CD4-positive, alpha-beta T cell (primary cell): Measurements from ENCODE around the gene PNMT. TPM values are rescaled to one million over a fixed set of nuclear protein-coding genes. Genes with fewer than 3 reads are reported as not detected.

ENCODE experiments used
- ATAC-seq: fragments of 200-7000 bp; cut with Tn5 transposase; one replicate; pipeline ENCODE4 v1.10.0; 2022; ENCODE audit warnings: mild to moderate bottlenecking; ENCODE audit not compliant: poor library complexity
- CTCF ChIA-PET: fragments of 350-600 bp; sonication (Branson Sonifier 250); formaldehyde crosslinking; loops from one replicate; lab custom pipeline; 2021; ENCODE audit warnings: antibody characterized with exemption, inconsistent platforms; lab: Charles Lee
- POLR2A ChIA-PET: fragments of 350-600 bp; sonication (Branson Sonifier 250); formaldehyde crosslinking; loops from one replicate; lab custom pipeline; 2021; ENCODE audit warnings: antibody characterized with exemption, inconsistent platforms; lab: Charles Lee
- DNase-seq, 14 experiments: peaks; one replicate each; pipeline ENCODE4 v3.0.0-alpha.2; 2013 to 2020; ENCODE audit warnings: mixed read lengths in 2 of 14
- H3K27ac ChIP-seq, 2 donors: one replicate each; pipeline versions ENCODE4 v1.5.1 to v1.7.0; 2013; ENCODE audit warnings: low read length in 2 of 2, low read depth in 1 of 2, mild to moderate bottlenecking in 1 of 2
- H3K27me3 ChIP-seq, 2 experiments: 1 replicate in 1 of 2; 2 replicates in 1 of 2; pipeline versions ENCODE4 v1.6.1 to v1.7.0; 2013; ENCODE audit warnings: low read length in 2 of 2, control low read depth in 1 of 2, mild to moderate bottlenecking in 1 of 2, moderate library complexity in 1 of 2; ENCODE audit not compliant: insufficient read depth in 2 of 2, control insufficient read depth in 1 of 2
- H3K36me3 ChIP-seq: one replicate; pipeline ENCODE4 v1.6.1; 2013; ENCODE audit warnings: low read length, control low read depth; ENCODE audit not compliant: insufficient read depth
- H3K4me1 ChIP-seq: one replicate; pipeline ENCODE4 v1.6.1; 2013; ENCODE audit warnings: low read length, control low read depth; ENCODE audit not compliant: insufficient read depth
- H3K4me3 ChIP-seq: one replicate; pipeline ENCODE4 v1.5.1; 2013; ENCODE audit warnings: mild to moderate bottlenecking, low read length, moderate library complexity
- H3K9me3 ChIP-seq, 2 experiments: 1 replicate in 1 of 2; 2 replicates in 1 of 2; pipeline versions ENCODE4 v1.6.1 to v1.7.0; 2013; ENCODE audit warnings: low read length in 2 of 2, mild to moderate bottlenecking in 2 of 2, control low read depth in 1 of 2, moderate library complexity in 1 of 2; ENCODE audit not compliant: control insufficient read depth in 1 of 2, insufficient read depth in 1 of 2
- H3K27ac Mint-ChIP-seq: one replicate; pipeline ENCODE4 v1.8.0; 2020; ENCODE audit warnings: mixed read lengths
- H3K27me3 Mint-ChIP-seq: one replicate; pipeline ENCODE4 v1.8.0; 2021; ENCODE audit warnings: mixed read lengths
- H3K36me3 Mint-ChIP-seq: one replicate; pipeline ENCODE4 v1.8.0; 2021; ENCODE audit warnings: low read depth, mixed read lengths
- H3K4me1 Mint-ChIP-seq: one replicate; pipeline ENCODE4 v1.8.0; 2021; ENCODE audit warnings: low read depth, mixed read lengths
- H3K4me3 Mint-ChIP-seq: one replicate; pipeline ENCODE4 v1.8.0; 2020; ENCODE audit warnings: mild to moderate bottlenecking, mixed read lengths
- H3K9me3 Mint-ChIP-seq: one replicate; pipeline ENCODE4 v1.8.0; 2020; ENCODE audit warnings: mixed read lengths
- intact Hi-C, 2 experiments: fragments of 100-400 bp; cut with DNase I in 1 of 2; cut with micrococcal nuclease in 1 of 2; formaldehyde crosslinking; loops; one replicate each; pipeline versions ENCODE4 v1.15.1 to v1.9.0; 2023 to 2025; cut with DNase I, micrococcal nuclease
- total RNA-seq, 174 experiments: library from RNA in 2 of 174; stranded (reverse) in 2 of 174; gene quantifications; one replicate each; pipeline ENCODE4 v1.2.3 and lab custom pipeline; 2021 to 2026
- TF ChIP-seq, protein P1 (sequence below): fragments of 200-600 bp; IDR thresholded peaks from one replicate; pipeline ENCODE4 v1.8.0; 2022; ENCODE audit warnings: antibody characterized with exemption, mild to moderate bottlenecking

The PNMT gene
- total RNA-seq, 2 experiments from 2014 or later, result 0.47 TPM; not detected in 1

DNA sequence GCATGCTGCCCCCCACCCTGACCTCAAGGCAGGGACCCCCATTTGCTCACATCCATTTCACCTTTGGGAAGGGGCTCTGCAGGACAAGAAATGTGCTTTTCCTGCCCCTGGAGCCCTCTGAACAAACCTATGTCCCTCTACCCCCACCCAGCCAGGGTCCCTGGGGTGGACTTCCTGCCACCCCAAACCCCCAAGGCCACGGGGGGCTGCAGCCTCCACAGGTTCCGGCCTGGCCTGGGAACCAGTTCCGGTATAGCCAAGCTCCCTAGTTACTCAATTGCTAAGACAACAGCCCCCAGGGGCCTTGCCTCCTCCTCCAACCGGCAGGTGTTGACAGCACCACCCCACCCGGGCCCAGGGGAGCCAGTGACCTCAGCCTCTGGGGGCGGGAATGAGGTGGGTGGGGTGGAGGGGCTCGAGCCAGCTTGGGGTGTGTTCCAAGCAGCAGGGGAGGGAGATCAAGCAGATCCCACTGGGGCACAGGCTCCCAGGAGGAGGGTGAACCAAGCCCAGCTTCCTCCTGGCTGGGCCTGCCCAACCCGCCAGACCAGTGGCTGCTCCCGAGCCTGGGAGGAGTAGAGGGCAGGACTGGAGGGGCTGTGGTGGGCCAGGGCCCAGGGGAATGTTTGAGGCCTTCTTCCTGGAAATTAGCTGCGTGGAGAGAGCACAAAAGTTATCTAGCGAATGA is 6.6 kb downstream of the PNMT start:
- ATAC-seq (no peak), DNase-seq (no peak)
- POLR2A ChIA-PET, result interaction anchor here (5.3 kb wide), 1 partner anchor 13 kb away, joined by 23 read pairs; the partner anchor contains the start of gene PGAP3
- Histone ChIP-seq H3K4me3 (no peak overlapping the region), H3K27ac (no peak overlapping the region), H3K36me3 (no peaks in the 10 kb centered on the region), H3K27me3 (peaks cover 5 to 10% of the 10 kb centered on the region in 2 experiments), H3K9me3 (no peaks in the 10 kb centered on the region), H3K4me1 (peaks cover 56% of the 10 kb centered on the region)
- H3K4me3 Mint-ChIP-seq, result no peak overlapping the region
- H3K9me3 Mint-ChIP-seq, result no peaks in the 10 kb centered on the region
- H3K27me3 Mint-ChIP-seq, result peaks cover 10% of the 10 kb centered on the region
- TF ChIP-seq, protein P1, sequence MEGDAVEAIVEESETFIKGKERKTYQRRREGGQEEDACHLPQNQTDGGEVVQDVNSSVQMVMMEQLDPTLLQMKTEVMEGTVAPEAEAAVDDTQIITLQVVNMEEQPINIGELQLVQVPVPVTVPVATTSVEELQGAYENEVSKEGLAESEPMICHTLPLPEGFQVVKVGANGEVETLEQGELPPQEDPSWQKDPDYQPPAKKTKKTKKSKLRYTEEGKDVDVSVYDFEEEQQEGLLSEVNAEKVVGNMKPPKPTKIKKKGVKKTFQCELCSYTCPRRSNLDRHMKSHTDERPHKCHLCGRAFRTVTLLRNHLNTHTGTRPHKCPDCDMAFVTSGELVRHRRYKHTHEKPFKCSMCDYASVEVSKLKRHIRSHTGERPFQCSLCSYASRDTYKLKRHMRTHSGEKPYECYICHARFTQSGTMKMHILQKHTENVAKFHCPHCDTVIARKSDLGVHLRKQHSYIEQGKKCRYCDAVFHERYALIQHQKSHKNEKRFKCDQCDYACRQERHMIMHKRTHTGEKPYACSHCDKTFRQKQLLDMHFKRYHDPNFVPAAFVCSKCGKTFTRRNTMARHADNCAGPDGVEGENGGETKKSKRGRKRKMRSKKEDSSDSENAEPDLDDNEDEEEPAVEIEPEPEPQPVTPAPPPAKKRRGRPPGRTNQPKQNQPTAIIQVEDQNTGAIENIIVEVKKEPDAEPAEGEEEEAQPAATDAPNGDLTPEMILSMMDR, result no peak
- CTCF ChIA-PET, result interaction anchor here (1.6 kb wide), 1 partner anchor 55 kb away, joined by 3 read pairs; the partner anchor contains the start of gene MIEN1
- H3K27ac Mint-ChIP-seq, result peak overlapping the region; percentile 91
- H3K4me1 Mint-ChIP-seq, result peaks cover 56% of the 10 kb centered on the region
- intact Hi-C loops, result loop anchor here in 1 of 2 experiments (5.0 kb wide), 1 partner anchor 57 kb away; the partner anchor contains the start of gene MIEN1
- H3K36me3 Mint-ChIP-seq, result peaks cover 4% of the 10 kb centered on the region

DNA sequence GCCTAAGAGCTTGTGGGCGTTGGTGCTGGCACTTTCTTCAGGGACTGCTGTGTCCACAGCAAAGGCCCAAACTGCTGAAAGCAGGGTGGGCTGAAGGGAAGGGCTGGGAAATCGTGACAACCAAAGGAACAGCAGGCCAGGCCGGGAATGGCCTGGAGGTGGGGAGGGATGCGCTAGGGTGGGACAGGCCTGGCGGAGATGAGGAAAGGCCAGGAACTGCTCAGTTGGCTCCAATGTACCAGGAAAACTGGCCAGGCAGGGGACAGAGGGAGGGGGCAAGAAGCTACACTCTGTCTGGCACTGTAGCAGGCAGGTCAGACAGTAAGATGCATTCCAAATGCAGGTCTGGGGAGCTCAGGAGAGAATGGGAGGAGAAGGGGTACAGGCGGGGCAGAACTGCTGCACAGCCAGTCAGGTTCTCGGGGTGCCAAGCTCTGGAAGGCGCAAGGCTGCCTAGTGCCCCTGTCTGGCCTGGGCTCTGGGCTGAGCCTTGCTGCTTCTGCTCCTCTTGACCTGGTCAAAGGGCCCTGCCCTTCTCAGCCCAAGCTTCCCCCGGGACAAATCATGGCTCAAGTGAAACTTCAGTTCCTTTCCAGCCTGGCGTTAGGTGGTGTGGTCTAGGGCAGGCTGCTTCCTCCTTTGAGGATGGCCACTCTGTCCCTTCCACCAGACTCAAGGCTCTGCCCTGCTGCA is 7.3 kb downstream of the PNMT start:
- TF ChIP-seq, protein P1, result no peak
- intact Hi-C loops, result loop anchor here in 1 of 2 experiments (5.0 kb wide), 1 partner anchor 57 kb away; the partner anchor contains the start of gene MIEN1
- peaks cover 63% of the 10 kb centered on the region for H3K4me1 Mint-ChIP-seq
- H3K36me3 Mint-ChIP-seq, result peaks cover 11% of the 10 kb centered on the region
- Histone ChIP-seq H3K27ac (peak overlapping the region; percentile 44 to 52), H3K36me3 (no peaks in the 10 kb centered on the region), H3K27me3 (peaks cover under 1 to 4% of the 10 kb centered on the region in 2 experiments), H3K4me1 (peaks cover 63% of the 10 kb centered on the region), H3K9me3 (no peaks in the 10 kb centered on the region), H3K4me3 (no peak overlapping the region)
- H3K27ac Mint-ChIP-seq, result peak overlapping the region; percentile 91
- H3K9me3 Mint-ChIP-seq, result no peaks in the 10 kb centered on the region
- POLR2A ChIA-PET, result interaction anchor here (0.9 to 5.3 kb wide), 2 partner anchors 12 to 54 kb away, joined by 3 to 23 read pairs; partner anchors contain the start of gene PGAP3
- CTCF ChIA-PET, result interaction anchor here (1.5 to 1.6 kb wide), 2 partner anchors 54 to 55 kb away, joined by 3 to 7 read pairs; partner anchors contain the start of gene MIEN1
- ATAC-seq (no peak), DNase-seq (no peak)
- peak overlapping the region; percentile 49 for H3K4me3 Mint-ChIP-seq
- H3K27me3 Mint-ChIP-seq, result peaks cover 7% of the 10 kb centered on the region

DNA sequence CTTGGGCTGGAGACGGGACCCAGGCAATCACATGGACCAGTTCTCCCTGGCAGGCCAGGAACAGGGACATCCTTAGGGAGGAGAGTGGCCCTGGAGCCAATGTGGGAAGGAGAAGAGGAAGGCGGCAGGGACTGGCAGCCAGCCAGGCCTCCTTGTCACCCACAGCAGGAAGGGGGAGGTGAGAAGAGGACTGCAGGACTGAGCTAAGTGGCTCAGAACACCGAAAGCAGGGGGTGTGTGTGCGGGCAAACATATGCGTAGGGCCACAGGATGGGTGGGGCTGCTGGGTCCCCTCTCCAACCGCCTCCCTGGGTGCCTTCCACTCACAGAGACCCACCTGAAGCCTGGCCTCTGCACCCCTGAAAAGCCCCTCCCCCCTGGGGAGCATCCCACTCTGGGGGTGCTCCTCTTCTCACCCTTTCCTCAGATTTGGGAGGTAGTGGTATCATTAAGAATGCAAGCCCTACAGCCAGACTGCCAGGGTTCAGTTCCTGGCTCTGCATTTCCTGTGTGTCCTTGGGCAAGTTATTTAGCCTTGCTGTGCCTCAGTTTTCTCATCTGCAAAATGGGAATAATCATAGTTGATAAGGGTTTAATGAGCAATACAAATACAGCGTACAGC is 8.1 kb downstream of the PNMT start:
- H3K9me3 ChIP-seq, result no peaks in the 10 kb centered on the region
- no peaks in the 10 kb centered on the region for H3K27me3 ChIP-seq
- peak overlapping the region; percentile 49 for H3K4me3 Mint-ChIP-seq
- H3K36me3 ChIP-seq, result no peaks in the 10 kb centered on the region
- H3K27ac ChIP-seq, result peak overlapping the region; percentile 44 to 52
- H3K4me1 Mint-ChIP-seq, result peaks cover 65% of the 10 kb centered on the region
- H3K27ac Mint-ChIP-seq, result peak overlapping the region; percentile 91
- H3K4me1 ChIP-seq, result peaks cover 69% of the 10 kb centered on the region
- H3K27me3 Mint-ChIP-seq, result peaks cover 5% of the 10 kb centered on the region
- peaks cover 17% of the 10 kb centered on the region for H3K36me3 Mint-ChIP-seq
- intact Hi-C loops, result loop anchor here in 1 of 2 experiments (5.0 kb wide), 1 partner anchor 56 kb away; the partner anchor contains the start of gene MIEN1
- ChIA-PET POLR2A (interaction anchor here (0.9 to 5.3 kb wide), 2 partner anchors 12 to 53 kb away, joined by 3 to 23 read pairs; partner anchors contain the start of gene PGAP3), CTCF (interaction anchor here (1.4 to 1.5 kb wide), 2 partner anchors 11 to 55 kb away, joined by 3 to 7 read pairs; partner anchors contain the start of gene PGAP3)
- ATAC-seq (peak; percentile 77), DNase-seq (peak in 12 of 14 experiments; percentile 22 to 90 (median 48))
- no peaks in the 10 kb centered on the region for H3K9me3 Mint-ChIP-seq
- TF ChIP-seq, protein P1, result no peak
- no peak overlapping the region for H3K4me3 ChIP-seq
